Suprapubic skin (tissue), 3 donors: ENCODE data around the gene PDGFC.

Experiments
- POLR2A ChIP-seq, 2 donors: fragments of 450-650 bp; IDR thresholded peaks; one replicate each; pipeline ENCODE4 v1.6.1; 2017; ENCODE audit warnings: antibody characterized with exemption in 2 of 2, mild to moderate bottlenecking in 2 of 2, moderate library complexity in 2 of 2
- TF ChIP-seq, protein P1 (sequence below), 2 donors: fragments of 200-600 bp in 1 of 2; fragments of 450-650 bp in 1 of 2; sonication (generic) in 1 of 2; IDR thresholded peaks; one replicate each; pipeline ENCODE4 v1.5.1; 2016 to 2019; ENCODE audit warnings: antibody characterized with exemption in 2 of 2, mild to moderate bottlenecking in 1 of 2, moderate library complexity in 1 of 2

DNA sequence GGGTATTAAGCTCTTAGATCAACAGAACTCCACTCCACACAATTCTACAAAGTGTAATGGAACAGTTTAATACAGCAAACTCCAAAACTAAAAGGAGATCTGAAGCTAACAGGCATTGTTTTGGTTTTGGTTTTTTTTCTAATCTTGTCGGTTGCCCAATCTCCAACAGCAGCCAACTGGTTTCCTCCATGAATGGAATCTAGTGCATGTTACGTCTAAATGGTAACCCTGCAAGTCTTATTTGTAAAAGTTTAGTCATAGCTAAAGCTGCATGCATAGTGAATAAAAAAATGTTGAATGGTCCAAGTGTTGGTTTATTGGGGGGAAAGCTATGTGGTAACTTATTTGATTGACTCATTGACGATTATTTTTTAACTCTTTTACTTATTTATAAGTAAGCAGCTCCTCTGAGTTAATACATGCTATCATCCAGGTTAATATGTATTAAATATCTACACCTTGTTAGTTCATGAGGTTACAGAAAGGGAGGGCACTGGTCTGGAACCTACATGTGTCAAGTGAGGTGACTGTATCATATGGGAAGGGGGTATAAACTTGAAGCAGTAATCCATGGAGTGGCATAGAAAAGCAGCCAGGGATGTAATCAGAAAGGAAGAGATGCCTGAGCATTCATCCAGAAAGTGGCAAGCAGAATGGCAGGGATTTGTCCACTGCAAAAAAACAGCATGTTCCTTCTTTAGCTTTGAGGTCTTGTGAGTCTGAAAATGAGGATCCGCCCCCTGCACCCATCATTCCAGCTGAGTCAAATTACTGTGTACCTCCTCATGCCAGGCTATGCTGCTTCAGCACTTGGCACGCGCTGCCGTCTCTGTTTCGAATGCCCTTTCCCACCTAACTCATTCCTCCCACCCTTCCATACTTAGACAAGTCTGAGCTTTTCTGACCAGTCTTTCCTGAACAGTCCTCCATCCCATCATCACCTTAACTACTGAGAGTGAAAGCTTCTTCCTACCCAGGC is 81.7 kb downstream of the PDGFC start:
- TF ChIP-seq POLR2A (IDR thresholded peaks at IDR 0.05) = no peak
- TF ChIP-seq, protein P1, sequence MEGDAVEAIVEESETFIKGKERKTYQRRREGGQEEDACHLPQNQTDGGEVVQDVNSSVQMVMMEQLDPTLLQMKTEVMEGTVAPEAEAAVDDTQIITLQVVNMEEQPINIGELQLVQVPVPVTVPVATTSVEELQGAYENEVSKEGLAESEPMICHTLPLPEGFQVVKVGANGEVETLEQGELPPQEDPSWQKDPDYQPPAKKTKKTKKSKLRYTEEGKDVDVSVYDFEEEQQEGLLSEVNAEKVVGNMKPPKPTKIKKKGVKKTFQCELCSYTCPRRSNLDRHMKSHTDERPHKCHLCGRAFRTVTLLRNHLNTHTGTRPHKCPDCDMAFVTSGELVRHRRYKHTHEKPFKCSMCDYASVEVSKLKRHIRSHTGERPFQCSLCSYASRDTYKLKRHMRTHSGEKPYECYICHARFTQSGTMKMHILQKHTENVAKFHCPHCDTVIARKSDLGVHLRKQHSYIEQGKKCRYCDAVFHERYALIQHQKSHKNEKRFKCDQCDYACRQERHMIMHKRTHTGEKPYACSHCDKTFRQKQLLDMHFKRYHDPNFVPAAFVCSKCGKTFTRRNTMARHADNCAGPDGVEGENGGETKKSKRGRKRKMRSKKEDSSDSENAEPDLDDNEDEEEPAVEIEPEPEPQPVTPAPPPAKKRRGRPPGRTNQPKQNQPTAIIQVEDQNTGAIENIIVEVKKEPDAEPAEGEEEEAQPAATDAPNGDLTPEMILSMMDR (IDR thresholded peaks at IDR 0.05) = no peak
